ENCODE data around the gene ZFR2.
"Not testable (repeated sequence)": the region's sequence is repeated elsewhere in the genome, so short reads cannot be mapped to it uniquely, and the experiment has no call there.

Gene ZFR2

GRCh38 chr19:3836887-3837286 lies 32.0 kb downstream of the ZFR2 start:
- no peak for DNase-seq (ENCODE audit: low spot score)

- no peak for DNase-seq (ENCODE audit: low spot score)
Observed at GRCh38 chr19:3835055-3835435, 33.8 kb downstream of the ZFR2 start.

- DNase-seq (ENCODE audit: low spot score) = no peak
Observed at GRCh38 chr19:3834349-3835054, 34.3 kb downstream of the ZFR2 start.

GRCh38 chr19:3833578-3834348 lies 35.1 kb downstream of the ZFR2 start:
- no peak for DNase-seq (ENCODE audit: low spot score)

- no peak for DNase-seq (ENCODE audit: low spot score)
Observed at GRCh38 chr19:3832001-3832400, 36.8 kb downstream of the ZFR2 start.

- no peak for DNase-seq (ENCODE audit: low spot score)
Observed at GRCh38 chr19:3831601-3832000, 37.2 kb downstream of the ZFR2 start.

- no peak for DNase-seq (ENCODE audit: low spot score)
Observed at GRCh38 chr19:3830621-3831589, 37.9 kb downstream of the ZFR2 start.

- no peak for DNase-seq (ENCODE audit: low spot score)
Observed at GRCh38 chr19:3827306-3827705, 41.5 kb downstream of the ZFR2 start.

GRCh38 chr19:3826163-3826562 lies 42.7 kb downstream of the ZFR2 start:
- DNase-seq (ENCODE audit: low spot score) = no peak

- DNase-seq (ENCODE audit: low spot score) = no peak
Observed at GRCh38 chr19:3825286-3825956, 43.4 kb downstream of the ZFR2 start.

GRCh38 chr19:3823350-3823713 lies 45.5 kb downstream of the ZFR2 start:
- DNase-seq (ENCODE audit: low spot score) = no peak

- no peak for DNase-seq (ENCODE audit: low spot score)
Observed at GRCh38 chr19:3822683-3823349, 46.0 kb downstream of the ZFR2 start.

- peak; percentile 90 for DNase-seq (ENCODE audit: low spot score)
Observed at GRCh38 chr19:3821857-3822364, 46.9 kb downstream of the ZFR2 start.

GRCh38 chr19:3821156-3821555 lies 47.7 kb downstream of the ZFR2 start:
- DNase-seq (ENCODE audit: low spot score) = peak; percentile 47

- peak; percentile 16 for DNase-seq (ENCODE audit: low spot score)
Observed at GRCh38 chr19:3819989-3820388, 48.8 kb downstream of the ZFR2 start.

- DNase-seq (ENCODE audit: low spot score) = peak; percentile 8
Observed at GRCh38 chr19:3818918-3819317, 49.9 kb downstream of the ZFR2 start.

- peak; percentile 19 for DNase-seq (ENCODE audit: low spot score)
Observed at GRCh38 chr19:3818466-3818865, 50.4 kb downstream of the ZFR2 start.

GRCh38 chr19:3817761-3818160 lies 51.1 kb downstream of the ZFR2 start:
- DNase-seq (ENCODE audit: low spot score) = no peak

- DNase-seq (ENCODE audit: low spot score) = no peak
Observed at GRCh38 chr19:3816566-3817218, 52.1 kb downstream of the ZFR2 start.

GRCh38 chr19:3816148-3816547 lies 52.7 kb downstream of the ZFR2 start:
- DNase-seq (ENCODE audit: low spot score) = not testable (repeated sequence)

- DNase-seq (ENCODE audit: low spot score) = no peak
Observed at GRCh38 chr19:3814648-3815047, 54.2 kb downstream of the ZFR2 start.
